Subcutaneous adipose tissue (tissue), 4 donors: Measurements from ENCODE around the gene EFHC2. TPM values are rescaled to one million over a fixed set of nuclear protein-coding genes. Genes with fewer than 3 reads are reported as not detected.

Experiments
- total RNA-seq, 4 donors: library from RNA; depleted of rRNA; stranded (reverse); fragments of >200 nt; gene quantifications; one replicate each; pipeline ENCODE4 v1.1.0, GENCODE V29; 2016
- TF ChIP-seq, protein P1 (sequence below): fragments of 450-650 bp; IDR thresholded peaks from one replicate; pipeline ENCODE4 v1.5.1; 2016; ENCODE audit warnings: low read depth, mild to moderate bottlenecking, control low read depth, antibody characterized with exemption, moderate library complexity

EFHC2 gene
- total RNA-seq, 4 donors from 2014 or later = 0.51 to 0.88 TPM; not detected in 2

DNA sequence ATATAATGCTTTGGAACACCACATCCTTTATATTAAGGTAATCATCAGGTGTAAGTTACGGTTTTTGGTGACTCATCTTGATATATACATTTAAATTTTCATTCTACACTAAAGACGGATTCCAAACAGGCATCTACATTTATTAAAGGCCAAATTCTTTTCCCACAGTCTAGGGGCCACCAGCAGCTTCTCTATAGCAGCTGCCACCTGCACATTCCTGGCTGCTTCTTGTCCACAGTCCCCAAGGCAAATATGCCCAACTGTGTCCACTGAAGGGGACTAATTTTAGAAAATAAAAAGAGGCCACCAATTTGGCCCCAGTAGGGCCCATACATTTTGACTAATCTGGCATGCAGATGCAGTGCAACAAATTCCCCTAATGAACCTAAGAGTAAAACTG is 96.6 kb downstream of the EFHC2 start:
- TF ChIP-seq, protein P1, sequence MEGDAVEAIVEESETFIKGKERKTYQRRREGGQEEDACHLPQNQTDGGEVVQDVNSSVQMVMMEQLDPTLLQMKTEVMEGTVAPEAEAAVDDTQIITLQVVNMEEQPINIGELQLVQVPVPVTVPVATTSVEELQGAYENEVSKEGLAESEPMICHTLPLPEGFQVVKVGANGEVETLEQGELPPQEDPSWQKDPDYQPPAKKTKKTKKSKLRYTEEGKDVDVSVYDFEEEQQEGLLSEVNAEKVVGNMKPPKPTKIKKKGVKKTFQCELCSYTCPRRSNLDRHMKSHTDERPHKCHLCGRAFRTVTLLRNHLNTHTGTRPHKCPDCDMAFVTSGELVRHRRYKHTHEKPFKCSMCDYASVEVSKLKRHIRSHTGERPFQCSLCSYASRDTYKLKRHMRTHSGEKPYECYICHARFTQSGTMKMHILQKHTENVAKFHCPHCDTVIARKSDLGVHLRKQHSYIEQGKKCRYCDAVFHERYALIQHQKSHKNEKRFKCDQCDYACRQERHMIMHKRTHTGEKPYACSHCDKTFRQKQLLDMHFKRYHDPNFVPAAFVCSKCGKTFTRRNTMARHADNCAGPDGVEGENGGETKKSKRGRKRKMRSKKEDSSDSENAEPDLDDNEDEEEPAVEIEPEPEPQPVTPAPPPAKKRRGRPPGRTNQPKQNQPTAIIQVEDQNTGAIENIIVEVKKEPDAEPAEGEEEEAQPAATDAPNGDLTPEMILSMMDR = no peak

DNA sequence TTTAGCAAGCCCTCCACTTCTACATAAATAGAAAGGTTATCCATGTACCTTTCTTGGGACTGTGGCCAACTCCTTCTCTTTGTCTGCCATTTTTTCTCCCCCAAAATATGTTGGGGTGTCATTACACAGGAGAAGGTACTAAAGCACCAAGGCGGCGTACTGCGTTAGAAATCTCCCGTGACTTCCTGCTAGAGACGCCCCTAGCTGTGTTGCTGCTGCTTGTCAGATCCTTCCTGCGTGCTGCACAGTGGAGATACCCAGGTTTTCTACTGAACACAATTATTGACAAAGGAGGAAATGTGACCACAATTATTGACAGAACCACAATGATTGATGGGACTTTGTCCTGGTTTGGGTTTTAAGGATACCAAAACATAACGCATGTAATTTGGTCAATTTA is 97.7 kb downstream of the EFHC2 start:
- TF ChIP-seq, protein P1 = no peak

DNA sequence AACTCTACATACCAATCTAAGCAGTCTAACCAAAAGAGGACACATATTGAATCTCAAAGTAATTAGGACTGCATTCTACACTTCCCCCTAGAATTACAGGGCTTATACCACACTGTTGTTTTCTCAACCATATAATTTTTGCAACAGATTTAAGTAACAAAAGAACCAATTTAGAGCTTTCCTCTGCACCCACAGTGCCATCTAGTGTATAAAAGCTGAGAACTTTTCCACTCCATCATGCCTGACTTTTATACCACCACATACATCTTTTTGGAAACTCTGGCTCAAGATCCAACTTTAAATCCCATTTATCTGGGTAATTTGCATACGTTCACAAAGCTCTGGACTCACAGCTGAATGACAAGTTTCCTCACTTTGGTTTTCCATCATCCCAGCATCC is 99.5 kb downstream of the EFHC2 start:
- TF ChIP-seq, protein P1 = no peak

DNA sequence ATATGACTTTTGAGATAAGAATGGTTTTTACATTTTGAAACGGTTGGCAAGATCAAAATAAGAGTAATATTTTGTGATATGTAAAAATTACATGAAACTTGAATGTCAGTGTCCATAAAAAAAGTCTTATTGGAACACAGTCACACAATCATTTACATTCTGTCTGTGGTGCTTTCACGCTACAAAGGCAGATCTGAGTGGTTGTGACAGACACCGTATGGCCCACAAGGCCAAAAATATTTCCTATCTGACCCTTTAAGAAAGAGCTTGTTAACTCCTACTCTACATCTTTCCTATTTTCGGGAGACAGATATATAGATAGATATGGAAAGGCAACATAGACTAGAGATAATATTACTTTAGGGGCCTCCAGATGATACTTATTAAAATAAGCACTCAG is 101.9 kb downstream of the EFHC2 start:
- TF ChIP-seq, protein P1 = no peak

DNA sequence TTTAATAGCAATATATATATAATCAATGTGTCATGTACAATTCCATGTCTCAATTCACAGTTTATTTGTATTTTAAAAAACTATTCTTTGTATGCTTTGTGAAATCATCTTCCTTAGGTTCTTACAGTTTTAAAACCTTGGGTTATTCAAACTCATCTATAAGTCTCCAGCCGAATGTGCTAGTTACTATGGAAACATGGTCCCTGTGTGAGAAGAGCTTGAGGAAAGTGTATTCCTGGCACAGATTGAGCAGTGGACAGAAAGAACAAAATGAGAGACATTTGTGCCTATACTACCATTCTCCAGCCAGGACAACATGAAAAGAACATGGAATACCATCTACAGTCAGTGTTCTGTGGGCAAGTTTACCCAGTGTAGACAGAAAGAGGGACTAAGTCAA is 103.4 kb downstream of the EFHC2 start:
- TF ChIP-seq, protein P1 = no peak

DNA sequence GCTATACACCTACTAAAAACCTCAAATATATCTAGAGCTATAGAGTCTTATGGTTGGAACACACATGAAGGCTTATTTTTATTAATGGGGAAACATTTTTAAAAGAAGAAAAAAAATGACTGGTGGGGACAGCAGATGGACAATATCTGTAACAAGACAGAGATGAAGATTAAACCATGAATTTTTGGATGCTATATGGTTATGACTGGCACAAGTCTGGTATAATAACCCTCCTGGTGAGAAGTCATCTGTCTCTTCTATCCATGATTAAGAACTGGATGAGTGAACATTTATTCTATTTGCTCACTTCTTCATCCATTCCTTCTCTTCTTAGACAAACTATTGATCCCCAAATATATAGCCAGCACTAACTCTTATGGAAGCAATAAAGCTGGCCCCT is 104.4 kb downstream of the EFHC2 start:
- TF ChIP-seq, protein P1 = no peak

DNA sequence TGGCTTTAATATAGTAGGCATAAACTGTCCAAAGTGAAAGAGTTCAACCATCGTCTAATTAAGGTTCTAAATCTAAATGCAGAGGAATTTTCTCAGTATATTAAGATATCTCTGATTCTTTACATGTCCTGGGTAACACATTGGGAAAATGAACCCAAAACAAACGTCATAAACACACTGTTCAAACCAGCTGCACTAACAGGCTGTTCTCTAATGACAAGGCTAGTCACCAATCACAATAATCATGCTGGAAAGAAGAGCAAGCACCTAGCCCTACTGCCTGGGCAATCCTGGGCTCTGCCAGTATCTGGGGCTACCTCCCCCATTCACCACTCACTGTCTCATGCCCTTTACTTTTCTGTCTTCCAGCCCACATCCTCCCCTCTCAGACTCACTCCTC is 107.9 kb downstream of the EFHC2 start:
- TF ChIP-seq, protein P1 = no peak

DNA sequence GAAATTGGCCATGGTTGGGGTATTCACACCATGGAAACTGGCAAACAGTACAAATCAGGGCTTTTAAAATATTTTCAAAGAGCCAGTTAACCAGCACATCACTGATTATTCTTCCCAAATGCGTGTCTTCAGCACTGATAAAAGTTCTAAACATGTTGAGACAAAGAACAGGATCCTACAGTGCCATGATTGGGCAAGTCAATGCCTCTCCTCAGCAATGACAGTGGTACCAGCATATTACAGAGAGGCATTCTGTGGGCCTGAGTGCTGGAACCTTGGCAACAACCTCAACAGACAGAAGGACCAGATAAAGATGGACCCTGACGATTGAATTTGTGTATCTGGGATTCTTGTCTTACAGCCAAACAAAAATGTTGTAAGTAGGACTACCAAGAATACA is 108.9 kb downstream of the EFHC2 start:
- TF ChIP-seq, protein P1 = no peak
